NCI-H128 (cell line): ENCODE measurements around the gene EYS.

Experiments
- DNase-seq: peaks from one replicate; lab custom pipeline; 2025; ENCODE audit not compliant: unreplicated experiment; lab: John Stamatoyannopoulos, UW

Gene EYS

GRCh38 chr6:64679416-64679815 lies 1027.6 kb downstream of the EYS start:
- DNase-seq, result no peak

GRCh38 chr6:64672651-64673050 lies 1034.4 kb downstream of the EYS start:
- DNase-seq, result no peak

GRCh38 chr6:64672131-64672530 lies 1034.9 kb downstream of the EYS start:
- no peak for DNase-seq

- DNase-seq, result no peak
Measured at GRCh38 chr6:64665137-64665536, 1041.9 kb downstream of the EYS start.

- no peak for DNase-seq
Measured at GRCh38 chr6:64664480-64664879, 1042.5 kb downstream of the EYS start.

GRCh38 chr6:64644024-64644423 lies 1063.0 kb downstream of the EYS start:
- DNase-seq, result no peak

GRCh38 chr6:64630901-64631300 lies 1076.1 kb downstream of the EYS start:
- no peak for DNase-seq

GRCh38 chr6:64622944-64623343 lies 1084.1 kb downstream of the EYS start:
- DNase-seq, result no peak

- DNase-seq, result no peak
Measured at GRCh38 chr6:64602993-64603392, 1104.0 kb downstream of the EYS start.

- DNase-seq, result no peak
Measured at GRCh38 chr6:64591676-64592036, 1115.4 kb downstream of the EYS start.

- no peak for DNase-seq
Measured at GRCh38 chr6:64590965-64591675, 1115.9 kb downstream of the EYS start.

GRCh38 chr6:64589961-64590360 lies 1117.1 kb downstream of the EYS start:
- DNase-seq, result no peak

GRCh38 chr6:64580346-64580745 lies 1126.7 kb downstream of the EYS start:
- DNase-seq, result no peak

- DNase-seq, result no peak
Measured at GRCh38 chr6:64553249-64553786, 1153.7 kb downstream of the EYS start.

GRCh38 chr6:64547594-64548268 lies 1159.3 kb downstream of the EYS start:
- no peak for DNase-seq

- no peak for DNase-seq
Measured at GRCh38 chr6:64539917-64540316, 1167.1 kb downstream of the EYS start.

- DNase-seq, result no peak
Measured at GRCh38 chr6:64538722-64539121, 1168.3 kb downstream of the EYS start.

GRCh38 chr6:64527899-64528298 lies 1179.1 kb downstream of the EYS start:
- no peak for DNase-seq

GRCh38 chr6:64522859-64523258 lies 1184.2 kb downstream of the EYS start:
- no peak for DNase-seq

GRCh38 chr6:64520050-64520449 lies 1187.0 kb downstream of the EYS start:
- no peak for DNase-seq

- DNase-seq, result no peak
Measured at GRCh38 chr6:64516393-64516792, 1190.6 kb downstream of the EYS start.

- no peak for DNase-seq
Measured at GRCh38 chr6:64507661-64508060, 1199.4 kb downstream of the EYS start.

- no peak for DNase-seq
Measured at GRCh38 chr6:64505312-64505711, 1201.7 kb downstream of the EYS start.
